Measurements from ENCODE around the gene DNAH14. TPM values are rescaled to one million over a fixed set of nuclear protein-coding genes. Genes with fewer than 3 reads are reported as not detected.

Gene DNAH14
- total RNA-seq, 4 donors from 2014 or later = 0.15 to 0.55 TPM; not detected in 2

GRCh38 chr1:224897529-224898327 lies 31.7 kb upstream of the DNAH14 start:
- Histone ChIP-seq H3K36me3 (no peaks in the 10 kb centered on the region), H3K27ac (no peak overlapping the region), H3K9me3 (no peaks in the 10 kb centered on the region), H3K27me3 (peaks cover 0 to 6% (median 0%) of the 10 kb centered on the region in 3 donors), H3K4me1 (no peaks in the 10 kb centered on the region), H3K4me3 (no peak overlapping the region)
- in situ Hi-C loops (cut with MboI; ENCODE audit: low sequenced_read_pairs in 4 of 4) = no loop called here
- ATAC-seq (no peak), DNase-seq (no peak)
- intact Hi-C loops (cut with DNase I; ENCODE audit: low total_unique reads) = no loop called here
- TF ChIP-seq CTCF (IDR thresholded peaks at IDR 0.05 in 4 of 5, conservative IDR thresholded peaks at IDR 0.05 in 1 of 5) = no peak

DNA sequence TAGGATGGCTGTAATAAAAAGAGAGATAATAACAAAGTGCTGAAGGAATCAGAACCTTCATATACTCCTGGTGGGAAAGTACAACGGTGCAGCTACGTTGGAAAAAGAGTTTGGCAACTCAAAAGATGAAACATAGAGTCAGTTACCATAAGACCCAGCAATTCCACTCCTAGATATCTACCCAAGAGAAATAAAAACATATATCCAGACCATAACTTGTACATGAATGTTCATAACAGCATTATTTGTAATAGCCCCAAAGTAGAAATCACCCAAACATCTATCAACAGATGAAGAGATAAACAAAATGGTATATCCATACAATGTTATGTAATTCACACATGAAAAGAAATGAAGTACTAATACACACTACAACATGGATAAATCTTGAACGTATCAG lies 30.5 kb upstream of the DNAH14 start:
- Histone ChIP-seq H3K27ac (no peak overlapping the region), H3K4me1 (no peaks in the 10 kb centered on the region), H3K4me3 (no peak overlapping the region), H3K27me3 (peaks cover 0 to 6% (median 0%) of the 10 kb centered on the region in 3 donors), H3K36me3 (no peaks in the 10 kb centered on the region), H3K9me3 (no peaks in the 10 kb centered on the region)
- DNase-seq = no peak
- in situ Hi-C loops (cut with MboI; ENCODE audit: low sequenced_read_pairs in 4 of 4) = no loop called here
- TF ChIP-seq POLR2A (IDR thresholded peaks at IDR 0.05) (no peak), CTCF (IDR thresholded peaks at IDR 0.05 in 4 of 5, conservative IDR thresholded peaks at IDR 0.05 in 1 of 5) (no peak)
- no peak for ATAC-seq
- intact Hi-C loops (cut with DNase I; ENCODE audit: low total_unique reads) = no loop called here

- Histone ChIP-seq H3K27ac (no peak overlapping the region), H3K4me1 (no peaks in the 10 kb centered on the region), H3K4me3 (no peak overlapping the region), H3K36me3 (no peaks in the 10 kb centered on the region), H3K9me3 (no peaks in the 10 kb centered on the region), H3K27me3 (peaks cover 0 to 6% (median 0%) of the 10 kb centered on the region in 3 donors)
- in situ Hi-C loops (cut with MboI; ENCODE audit: low sequenced_read_pairs in 4 of 4) (no loop called here), intact Hi-C loops (cut with DNase I; ENCODE audit: low total_unique reads) (no loop called here)
- no peak for DNase-seq
- no peak for ATAC-seq
- TF ChIP-seq CTCF (IDR thresholded peaks at IDR 0.05 in 4 of 5, conservative IDR thresholded peaks at IDR 0.05 in 1 of 5) (no peak), POLR2A (IDR thresholded peaks at IDR 0.05) (no peak)
Measured at GRCh38 chr1:224900062-224900630, 29.3 kb upstream of the DNAH14 start.

DNA sequence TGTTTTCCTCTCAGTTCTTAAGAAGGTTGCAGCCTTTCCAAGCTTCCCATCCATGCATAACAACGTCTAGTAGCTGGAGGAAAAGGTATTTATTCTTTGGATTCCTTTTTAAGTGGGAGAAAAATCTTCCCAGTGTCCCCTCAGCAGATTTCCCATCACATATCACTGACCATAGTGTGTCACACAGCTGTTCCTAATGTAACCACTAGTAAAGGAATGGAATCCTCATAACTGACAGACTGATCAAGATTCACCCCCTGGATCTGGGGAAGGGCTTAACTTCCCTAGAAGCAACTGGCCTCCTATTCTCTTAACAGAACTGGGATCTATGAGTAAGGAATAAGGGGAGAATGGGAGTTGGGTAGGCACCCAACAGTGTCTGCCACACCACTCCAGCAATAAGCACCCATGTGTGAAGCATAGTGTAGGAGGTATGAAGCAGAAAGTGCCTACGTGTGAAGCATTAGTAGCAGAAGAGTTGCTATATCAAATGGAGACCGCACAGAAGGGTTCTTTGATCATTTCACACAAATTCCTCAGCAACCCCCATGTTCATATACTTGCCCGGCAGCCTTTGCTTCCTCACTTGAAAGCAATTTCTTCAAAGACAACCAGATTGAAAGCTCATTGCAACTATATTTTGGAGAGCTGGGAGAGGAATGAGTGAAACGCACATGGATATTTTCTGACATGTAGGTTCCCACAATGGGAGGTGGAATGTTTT lies 28.2 kb upstream of the DNAH14 start:
- Histone ChIP-seq H3K27me3 (peaks cover 0 to 6% (median 4%) of the 10 kb centered on the region in 3 donors), H3K36me3 (no peaks in the 10 kb centered on the region), H3K9me3 (no peaks in the 10 kb centered on the region), H3K4me1 (no peaks in the 10 kb centered on the region), H3K4me3 (no peak overlapping the region), H3K27ac (no peak overlapping the region)
- ATAC-seq = no peak
- no peak for TF ChIP-seq POLR2A (IDR thresholded peaks at IDR 0.05)
- no peak for TF ChIP-seq CTCF (IDR thresholded peaks at IDR 0.05 in 4 of 5, conservative IDR thresholded peaks at IDR 0.05 in 1 of 5)
- intact Hi-C loops (cut with DNase I; ENCODE audit: low total_unique reads) = no loop called here
- in situ Hi-C loops (cut with MboI; ENCODE audit: low sequenced_read_pairs in 4 of 4) = no loop called here
- DNase-seq = no peak
